GM10266 (cell line): ENCODE measurements around the gene FABP6.

ENCODE experiments used
- DNase-seq: peaks from one replicate; pipeline ENCODE4 v3.0.0; 2012; ENCODE audit errors: extremely low spot score
- TF ChIP-seq, protein P1 (sequence below): IDR thresholded peaks from 2 replicates; pipeline ENCODE4 v1.5.1; 2012; ENCODE audit warnings: mild to moderate bottlenecking, low read depth; ENCODE audit not compliant: control insufficient read depth, insufficient read depth; ENCODE audit errors: missing control alignments

The FABP6 gene

DNA sequence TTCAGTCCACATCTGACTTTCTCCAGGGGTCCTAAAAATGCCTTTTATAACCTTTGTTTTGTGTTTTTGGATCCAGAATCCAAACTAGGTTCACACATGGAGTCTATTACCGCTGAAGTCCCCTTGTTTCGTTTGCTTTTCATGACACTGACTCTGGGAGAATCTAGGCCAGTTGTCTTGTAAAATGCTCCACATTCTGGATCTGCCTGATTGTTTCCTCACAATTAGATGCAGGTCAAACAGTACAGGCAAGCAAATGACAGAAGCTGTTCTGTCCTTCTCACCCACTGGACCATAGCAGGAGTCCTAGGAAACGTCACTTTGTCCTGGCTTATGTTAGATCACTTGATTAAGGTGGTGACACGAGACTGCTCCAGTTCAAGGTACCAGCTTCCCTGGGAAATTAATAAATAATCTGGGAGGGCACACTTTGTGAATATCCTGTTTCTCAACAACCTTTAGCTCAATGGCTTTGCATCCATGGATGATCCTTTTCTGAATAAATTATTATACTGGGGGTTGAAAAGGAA is 34.1 kb downstream of the FABP6 start:
- DNase-seq = no peak

DNA sequence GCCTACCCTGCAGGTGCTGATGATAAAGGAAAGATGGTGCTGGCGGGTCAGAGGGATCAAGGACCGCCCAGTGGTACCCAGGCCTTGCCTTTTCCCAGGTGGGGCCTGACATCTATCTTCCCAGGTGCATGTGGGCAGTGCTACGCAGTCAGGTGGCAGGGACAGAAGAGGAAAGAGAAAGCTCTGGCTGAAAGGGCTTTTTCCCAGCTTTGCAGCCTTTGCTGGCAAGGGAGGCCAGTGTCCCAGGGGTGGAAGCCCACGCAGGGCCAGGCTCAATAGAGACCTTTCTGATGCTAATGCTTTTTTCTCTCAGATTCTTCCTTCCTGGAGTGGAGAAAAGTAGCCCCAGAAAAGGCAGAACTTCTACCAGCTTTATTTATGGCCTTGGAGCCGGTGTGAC is 36.7 kb downstream of the FABP6 start:
- no peak for DNase-seq
- TF ChIP-seq, protein P1, sequence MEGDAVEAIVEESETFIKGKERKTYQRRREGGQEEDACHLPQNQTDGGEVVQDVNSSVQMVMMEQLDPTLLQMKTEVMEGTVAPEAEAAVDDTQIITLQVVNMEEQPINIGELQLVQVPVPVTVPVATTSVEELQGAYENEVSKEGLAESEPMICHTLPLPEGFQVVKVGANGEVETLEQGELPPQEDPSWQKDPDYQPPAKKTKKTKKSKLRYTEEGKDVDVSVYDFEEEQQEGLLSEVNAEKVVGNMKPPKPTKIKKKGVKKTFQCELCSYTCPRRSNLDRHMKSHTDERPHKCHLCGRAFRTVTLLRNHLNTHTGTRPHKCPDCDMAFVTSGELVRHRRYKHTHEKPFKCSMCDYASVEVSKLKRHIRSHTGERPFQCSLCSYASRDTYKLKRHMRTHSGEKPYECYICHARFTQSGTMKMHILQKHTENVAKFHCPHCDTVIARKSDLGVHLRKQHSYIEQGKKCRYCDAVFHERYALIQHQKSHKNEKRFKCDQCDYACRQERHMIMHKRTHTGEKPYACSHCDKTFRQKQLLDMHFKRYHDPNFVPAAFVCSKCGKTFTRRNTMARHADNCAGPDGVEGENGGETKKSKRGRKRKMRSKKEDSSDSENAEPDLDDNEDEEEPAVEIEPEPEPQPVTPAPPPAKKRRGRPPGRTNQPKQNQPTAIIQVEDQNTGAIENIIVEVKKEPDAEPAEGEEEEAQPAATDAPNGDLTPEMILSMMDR = no peak

More for the DNA sequence above, 34.1 kb downstream of the FABP6 start:
- TF ChIP-seq, protein P1 = no peak

DNA sequence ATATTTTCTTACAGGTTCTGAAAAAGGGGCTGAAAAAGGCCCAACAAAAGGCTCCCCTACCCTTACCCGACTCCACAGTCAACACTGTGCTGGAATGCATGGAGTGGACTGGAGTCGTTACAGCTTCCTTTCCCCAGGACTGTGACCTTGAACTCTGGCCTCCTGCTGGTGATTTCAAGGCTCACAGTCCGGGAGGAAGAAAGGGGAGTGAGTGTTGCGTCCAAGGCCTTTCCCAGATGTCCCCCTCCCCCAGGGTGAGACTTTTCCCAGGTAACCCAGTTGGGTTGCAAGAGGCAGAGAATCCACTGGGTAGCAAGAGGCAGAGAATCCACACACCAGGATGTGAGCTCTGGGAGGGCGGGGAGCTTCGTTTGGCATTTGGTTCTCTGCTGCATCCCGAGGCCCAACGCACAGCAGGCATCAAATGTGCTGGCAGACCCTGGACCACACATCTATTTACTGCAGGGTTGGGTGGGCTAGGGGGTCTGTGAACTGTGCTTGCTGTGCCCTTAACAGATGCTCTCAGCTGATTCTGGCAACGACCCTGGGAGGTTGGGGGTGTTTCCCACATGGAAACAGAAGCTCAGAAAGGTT is 37.5 kb downstream of the FABP6 start:
- TF ChIP-seq, protein P1 = no peak
- no peak for DNase-seq

DNA sequence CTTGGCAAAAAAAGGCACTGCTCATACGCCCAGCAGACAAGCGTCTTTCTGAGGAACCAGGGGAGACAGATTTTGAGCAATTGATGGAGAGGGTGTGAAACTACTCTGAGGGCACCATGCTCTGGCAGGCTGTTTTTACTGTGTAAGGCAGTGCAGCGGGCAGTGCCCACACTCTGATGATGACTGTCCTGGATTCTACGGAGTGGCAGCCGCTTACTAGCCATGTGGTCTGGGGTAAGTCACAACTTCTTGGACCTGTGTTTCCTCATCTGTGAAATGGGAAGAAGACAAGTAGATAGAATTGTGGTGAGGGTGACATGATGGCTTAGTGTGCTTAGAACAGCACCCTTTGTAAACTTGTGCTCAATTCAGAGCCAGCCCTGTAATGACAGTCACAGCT is 38.8 kb downstream of the FABP6 start:
- no peak for DNase-seq
- TF ChIP-seq, protein P1 = no peak

DNA sequence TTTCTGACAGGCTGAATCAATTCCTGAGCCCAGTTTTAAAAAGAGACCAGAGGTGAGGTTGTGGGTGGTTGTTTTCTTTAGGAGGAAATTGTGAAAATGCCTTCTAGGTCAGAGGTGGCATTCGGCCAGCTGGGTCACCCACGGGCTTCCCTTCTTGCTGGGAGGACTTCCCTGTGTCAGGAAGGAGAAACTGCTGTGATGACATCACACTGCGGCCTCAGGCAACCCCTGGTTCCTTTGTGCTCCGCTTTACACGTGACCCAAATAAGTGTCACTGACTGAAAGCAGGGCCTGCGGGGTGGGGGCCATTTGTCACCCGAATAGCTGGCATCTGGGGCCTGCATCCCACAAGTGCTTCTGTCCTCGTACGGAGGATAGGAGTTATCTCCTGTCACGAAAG is 39.7 kb downstream of the FABP6 start:
- TF ChIP-seq, protein P1 = no peak
- DNase-seq = no peak

DNA sequence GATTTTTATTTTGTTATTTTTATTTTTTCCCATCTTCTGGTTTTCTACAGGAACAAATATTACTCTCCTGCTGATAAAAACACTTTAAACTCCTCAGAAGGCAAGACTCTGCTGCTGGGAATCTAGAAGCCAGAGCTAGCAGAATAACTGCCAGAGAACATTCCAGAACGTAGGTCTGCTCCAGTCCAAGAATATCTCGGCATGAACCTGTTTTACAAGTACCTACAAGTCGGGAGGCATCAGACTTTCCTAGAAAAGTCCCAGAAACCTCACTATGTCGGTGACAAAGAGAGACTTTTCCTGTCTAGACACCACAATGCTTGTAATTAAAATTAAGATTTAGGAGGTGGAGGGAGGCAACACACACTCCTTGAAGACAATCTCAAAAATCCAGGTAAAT is 41.4 kb downstream of the FABP6 start:
- no peak for DNase-seq

DNA sequence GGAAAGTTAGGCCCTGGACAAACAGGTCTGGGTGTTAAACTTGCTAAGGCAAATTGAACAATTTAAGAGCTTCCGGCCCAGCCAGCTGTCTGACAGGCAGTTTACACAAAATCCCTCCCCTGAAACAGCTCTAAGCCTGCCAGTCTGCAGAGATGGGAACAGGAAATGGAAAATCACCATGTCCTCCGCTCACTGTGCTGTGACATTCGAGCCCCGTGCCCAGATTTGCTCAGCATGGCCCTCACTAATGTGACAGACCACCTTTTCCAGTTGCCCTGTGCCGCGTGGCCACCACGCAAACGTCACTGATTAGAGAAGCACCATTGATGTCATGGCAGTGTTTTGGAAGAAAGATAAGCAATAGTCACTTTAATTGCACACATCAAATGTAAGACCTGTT is 42.1 kb downstream of the FABP6 start:
- TF ChIP-seq, protein P1 = no peak
- DNase-seq = no peak

More for the DNA sequence above, 41.4 kb downstream of the FABP6 start:
- TF ChIP-seq, protein P1 = no peak
